GM18870 (cell line): ENCODE results near the gene CNTN4.
"Not testable (repeated sequence)": the region's sequence is repeated elsewhere in the genome, so short reads cannot be mapped to it uniquely, and the experiment has no call there.

ENCODE experiments used
- ATAC-seq: cut with Tn5 transposase; IDR thresholded peaks from one replicate; pipeline ENCODE4 v1.9.1; 2021; ENCODE audit warnings: moderate library complexity; ENCODE audit not compliant: unreplicated experiment

The CNTN4 gene

GRCh38 chr3:2940062-2940461 lies 841.4 kb downstream of the CNTN4 start:
- no peak for ATAC-seq

GRCh38 chr3:2944628-2945027 lies 846.0 kb downstream of the CNTN4 start:
- peak; percentile 92 for ATAC-seq

GRCh38 chr3:2945121-2945520 lies 846.5 kb downstream of the CNTN4 start:
- ATAC-seq: no peak

GRCh38 chr3:2947536-2947935 lies 848.9 kb downstream of the CNTN4 start:
- ATAC-seq: no peak

GRCh38 chr3:2948882-2949281 lies 850.2 kb downstream of the CNTN4 start:
- no peak for ATAC-seq

GRCh38 chr3:2950159-2950558 lies 851.5 kb downstream of the CNTN4 start:
- no peak for ATAC-seq

- ATAC-seq: no peak
These were observed 858.4 kb downstream of the CNTN4 start for GRCh38 chr3:2957115-2957514.

- no peak for ATAC-seq
These were observed 859.9 kb downstream of the CNTN4 start for GRCh38 chr3:2958551-2958950.

- no peak for ATAC-seq
These were observed 862.9 kb downstream of the CNTN4 start for GRCh38 chr3:2961576-2961975.

- ATAC-seq: no peak
These were observed 869.2 kb downstream of the CNTN4 start for GRCh38 chr3:2967871-2968270.

- ATAC-seq: no peak
These were observed 869.8 kb downstream of the CNTN4 start for GRCh38 chr3:2968475-2968874.

- ATAC-seq: no peak
These were observed 877.5 kb downstream of the CNTN4 start for GRCh38 chr3:2976212-2976611.

GRCh38 chr3:2976796-2977195 lies 878.1 kb downstream of the CNTN4 start:
- no peak for ATAC-seq

GRCh38 chr3:2978977-2979732 lies 880.5 kb downstream of the CNTN4 start:
- ATAC-seq: no peak

- no peak for ATAC-seq
These were observed 885.6 kb downstream of the CNTN4 start for GRCh38 chr3:2984005-2984830.

- ATAC-seq: no peak
These were observed 886.2 kb downstream of the CNTN4 start for GRCh38 chr3:2984831-2985220.

- no peak for ATAC-seq
These were observed 886.8 kb downstream of the CNTN4 start for GRCh38 chr3:2985479-2985878.

- ATAC-seq: no peak
These were observed 893.9 kb downstream of the CNTN4 start for GRCh38 chr3:2992534-2992933.

GRCh38 chr3:2993130-2993529 lies 894.5 kb downstream of the CNTN4 start:
- ATAC-seq: not testable (repeated sequence)

GRCh38 chr3:2993736-2994135 lies 895.1 kb downstream of the CNTN4 start:
- ATAC-seq: no peak

- no peak for ATAC-seq
These were observed 896.5 kb downstream of the CNTN4 start for GRCh38 chr3:2995195-2995594.

GRCh38 chr3:3005146-3005744 lies 906.6 kb downstream of the CNTN4 start:
- no peak for ATAC-seq
